HepG2 (cell line): ENCODE measurements around the gene SGSM1. TPM values are rescaled to one million over a fixed set of nuclear protein-coding genes. Genes with fewer than 3 reads are reported as not detected.
A peak's percentile ranks its signal among the peaks of the same experiment; 100 is the strongest.

Source experiments
- ATF5 ChIP-seq: sonication (generic); formaldehyde crosslinking; IDR thresholded peaks from 2 replicates; pipeline ENCODE4 v1.4.0; 2020; ENCODE audit warnings: mild to moderate bottlenecking, low read depth, missing genetic modification reagents
- BCLAF1 ChIP-seq: fragments of 450-650 bp; IDR thresholded peaks from 2 replicates; pipeline ENCODE4 v1.6.1; 2017; ENCODE audit warnings: mild to moderate bottlenecking
- E2F1 ChIP-seq: sonication (generic); formaldehyde crosslinking; IDR thresholded peaks from 2 replicates; pipeline ENCODE4 v1.5.0; 2020; ENCODE audit warnings: missing genetic modification reagents
- EEA1 ChIP-seq: sonication (generic); formaldehyde crosslinking; IDR thresholded peaks from 2 replicates; pipeline ENCODE4 v1.5.1; 2020; ENCODE audit warnings: mild to moderate bottlenecking, missing genetic modification reagents, borderline replicate concordance
- FOSL1 ChIP-seq: sonication (generic); formaldehyde crosslinking; IDR thresholded peaks from 2 replicates; pipeline ENCODE4 v1.9.0; 2021; ENCODE audit warnings: missing genetic modification reagents, borderline replicate concordance
- HCFC1 ChIP-seq: fragments of 150-350 bp; IDR thresholded peaks from 2 replicates; pipeline ENCODE4 v1.6.1; 2014; ENCODE audit warnings: low read depth, low read length
- HES4 ChIP-seq: sonication (generic); formaldehyde crosslinking; IDR thresholded peaks from 2 replicates; pipeline ENCODE4 v1.9.0; 2021; ENCODE audit warnings: mild to moderate bottlenecking, missing genetic modification reagents, borderline replicate concordance
- KAT8 ChIP-seq: IDR thresholded peaks from 2 replicates; pipeline ENCODE4 v1.6.1; 2016; ENCODE audit warnings: missing genetic modification reagents, missing compliant biosample characterization
- KDM3A ChIP-seq: IDR thresholded peaks from 2 replicates; pipeline ENCODE4 v1.6.1; 2018; ENCODE audit warnings: low read depth, missing compliant biosample characterization
- MAFF ChIP-seq: IDR thresholded peaks from 2 replicates; pipeline ENCODE4 v1.6.1; 2011; ENCODE audit warnings: low read depth, low read length, improper control_type of control experiment
- MED8 ChIP-seq: sonication (generic); formaldehyde crosslinking; IDR thresholded peaks from 2 replicates; pipeline ENCODE4 v1.8.1; 2023; ENCODE audit warnings: mild to moderate bottlenecking, missing genetic modification reagents; ENCODE audit not compliant: insufficient replicate concordance
- MIXL1 ChIP-seq: IDR thresholded peaks from 2 replicates; pipeline ENCODE4 v1.6.1; 2016
- NFKBIZ ChIP-seq: IDR thresholded peaks from 2 replicates; pipeline ENCODE4 v1.6.1; 2018; ENCODE audit warnings: missing genetic modification reagents, missing compliant biosample characterization
- SP5 ChIP-seq: IDR thresholded peaks from 2 replicates; pipeline ENCODE4 v1.6.1; 2016; ENCODE audit warnings: low read depth, borderline replicate concordance
- TRAFD1 ChIP-seq: sonication (generic); formaldehyde crosslinking; IDR thresholded peaks from 2 replicates; pipeline ENCODE4 v1.5.1; 2020; ENCODE audit warnings: missing genetic modification reagents, mild to moderate bottlenecking, borderline replicate concordance
- WIZ ChIP-seq: sonication (generic); formaldehyde crosslinking; IDR thresholded peaks from 2 replicates; pipeline ENCODE4 v1.5.1; 2020; ENCODE audit warnings: mild to moderate bottlenecking, missing genetic modification reagents
- ZBTB21 ChIP-seq: sonication (generic); formaldehyde crosslinking; IDR thresholded peaks from 2 replicates; pipeline ENCODE4 v1.4.0; 2020; ENCODE audit warnings: missing genetic modification reagents
- ZNF232 ChIP-seq: sonication (generic); formaldehyde crosslinking; IDR thresholded peaks from 2 replicates; pipeline ENCODE4 v1.4.0; 2020; ENCODE audit warnings: missing genetic modification reagents, borderline replicate concordance
- ZNF331 ChIP-seq: sonication (generic); formaldehyde crosslinking; IDR thresholded peaks from 2 replicates; pipeline ENCODE4 v1.4.0; 2020; ENCODE audit warnings: missing genetic modification reagents
- ZNF33B ChIP-seq: sonication (generic); formaldehyde crosslinking; IDR thresholded peaks from 2 replicates; pipeline ENCODE4 v1.5.1; 2020; ENCODE audit warnings: mild to moderate bottlenecking, missing genetic modification reagents
- ZNF367 ChIP-seq: sonication (generic); formaldehyde crosslinking; IDR thresholded peaks from 2 replicates; pipeline ENCODE4 v1.4.0; 2020; ENCODE audit warnings: missing genetic modification reagents, borderline replicate concordance
- ZNF549 ChIP-seq: sonication (generic); formaldehyde crosslinking; IDR thresholded peaks from 2 replicates; pipeline ENCODE4 v1.5.0; 2020; ENCODE audit warnings: missing genetic modification reagents
- ZNF597 ChIP-seq: sonication (generic); formaldehyde crosslinking; IDR thresholded peaks from 2 replicates; pipeline ENCODE4 v1.5.0; 2020; ENCODE audit warnings: missing genetic modification reagents
- polyA plus RNA-seq, 8 experiments: library from polyadenylated mRNA; depleted of rRNA in 3 of 8; stranded (reverse) in 7 of 8; unstranded in 1 of 8; fragments of >200 nt; fragmentation: Illumina TruSeq in 4 of 8; extraction: Trizol in 4 of 8; gene quantifications; 2 replicates each; pipeline versions ENCODE4 v1.2.1 to v1.2.3, GENCODE V29; 2011 to 2016; ENCODE audit warnings: low read depth in 4 of 8, missing spikeins in 1 of 8, mixed read lengths in 1 of 8; ENCODE audit not compliant: insufficient read depth in 1 of 8
- total RNA-seq, 5 experiments: library from RNA; depleted of rRNA; stranded (reverse); fragments of >200 nt; fragmentation: Illumina TruSeq; extraction: Trizol; gene quantifications; 2 replicates each; pipeline ENCODE4 v1.2.3, GENCODE V29; 2016; ENCODE audit warnings: low read depth in 1 of 5

Gene SGSM1
- total and polyA plus RNA-seq, 2 of the 13 experiments (the other 11 are each of a cell fraction or from before 2014, with no cell fraction given): 0.07 TPM; not detected in 1

- TF ChIP-seq ZNF597 (no peak), BCLAF1 (no peak), ZBTB21 (no peak), ZNF549 (CRISPR knock-in tag) (no peak), EEA1 (no peak), KDM3A (CRISPR knock-in tag) (peak; percentile 80), ZNF367 (CRISPR knock-in tag) (no peak), HCFC1 (no peak), ZNF33B (CRISPR knock-in tag) (no peak; the same call in 1 of the 2 replicates), HES4 (CRISPR knock-in tag) (no peak), ZNF331 (CRISPR knock-in tag) (no peak), TRAFD1 (CRISPR knock-in tag) (no peak), MIXL1 (no peak), FOSL1 (CRISPR knock-in tag) (no peak), ATF5 (CRISPR knock-in tag) (no peak), WIZ (CRISPR knock-in tag) (no peak), KAT8 (peak; percentile 81), MAFF (no peak), NFKBIZ (no peak), E2F1 (CRISPR knock-in tag) (no peak; the same call in 1 of the 2 replicates), SP5 (CRISPR knock-in tag) (no peak), ZNF232 (CRISPR knock-in tag) (peak; percentile 19; the same call in 1 of the 2 replicates), MED8 (CRISPR knock-in tag) (no peak)
Measured at GRCh38 chr22:24951942-24952836, 146.2 kb downstream of the SGSM1 start, which contains the start of gene KIAA1671 (continued).
